ENCODE data around the gene SPTBN5.

The SPTBN5 gene

GRCh38 chr15:41814534-41814933 lies 79.3 kb downstream of the SPTBN5 start:
- no peak overlapping the region for H3K4me3 ChIP-seq (ENCODE audit: low read depth in 1 of 5, low read length in 5 of 5)
- H3K9ac ChIP-seq (ENCODE audit: low read length in 5 of 5) = no peak overlapping the region
- H3K27me3 ChIP-seq (ENCODE audit: control insufficient read depth in 5 of 5, insufficient read depth in 4 of 5, low read length in 5 of 5) = no peaks in the 10 kb centered on the region
- no peak overlapping the region for H3K27ac ChIP-seq (ENCODE audit: low read depth, low read length)
- H3K4me1 ChIP-seq (ENCODE audit: control insufficient read depth in 5 of 5, insufficient read depth in 5 of 5, low read length in 5 of 5) = peaks cover 0 to 9% (median 0%) of the 10 kb centered on the region in 5 donors
- H3K9me3 ChIP-seq (ENCODE audit: control insufficient read depth in 5 of 5, low read length in 5 of 5) = no peaks in the 10 kb centered on the region
- H3K36me3 ChIP-seq (ENCODE audit: control insufficient read depth in 5 of 5, insufficient read depth in 5 of 5, low read length in 5 of 5) = peaks cover 0 to 72% (median 67%) of the 10 kb centered on the region in 5 donors

- no peaks in the 10 kb centered on the region for H3K27me3 ChIP-seq (ENCODE audit: control insufficient read depth in 5 of 5, insufficient read depth in 4 of 5, low read length in 5 of 5)
- H3K4me3 ChIP-seq (ENCODE audit: low read depth in 1 of 5, low read length in 5 of 5) = no peak overlapping the region
- no peak overlapping the region for H3K27ac ChIP-seq (ENCODE audit: low read depth, low read length)
- peaks cover 0 to 62% (median 56%) of the 10 kb centered on the region in 5 donors for H3K36me3 ChIP-seq (ENCODE audit: control insufficient read depth in 5 of 5, insufficient read depth in 5 of 5, low read length in 5 of 5)
- H3K9me3 ChIP-seq (ENCODE audit: control insufficient read depth in 5 of 5, low read length in 5 of 5) = no peaks in the 10 kb centered on the region
- H3K9ac ChIP-seq (ENCODE audit: low read length in 5 of 5) = no peak overlapping the region
- H3K4me1 ChIP-seq (ENCODE audit: control insufficient read depth in 5 of 5, insufficient read depth in 5 of 5, low read length in 5 of 5) = peaks cover 0 to 13% (median 0%) of the 10 kb centered on the region in 5 donors
Measured at GRCh38 chr15:41813426-41813825, 80.4 kb downstream of the SPTBN5 start.

DNA sequence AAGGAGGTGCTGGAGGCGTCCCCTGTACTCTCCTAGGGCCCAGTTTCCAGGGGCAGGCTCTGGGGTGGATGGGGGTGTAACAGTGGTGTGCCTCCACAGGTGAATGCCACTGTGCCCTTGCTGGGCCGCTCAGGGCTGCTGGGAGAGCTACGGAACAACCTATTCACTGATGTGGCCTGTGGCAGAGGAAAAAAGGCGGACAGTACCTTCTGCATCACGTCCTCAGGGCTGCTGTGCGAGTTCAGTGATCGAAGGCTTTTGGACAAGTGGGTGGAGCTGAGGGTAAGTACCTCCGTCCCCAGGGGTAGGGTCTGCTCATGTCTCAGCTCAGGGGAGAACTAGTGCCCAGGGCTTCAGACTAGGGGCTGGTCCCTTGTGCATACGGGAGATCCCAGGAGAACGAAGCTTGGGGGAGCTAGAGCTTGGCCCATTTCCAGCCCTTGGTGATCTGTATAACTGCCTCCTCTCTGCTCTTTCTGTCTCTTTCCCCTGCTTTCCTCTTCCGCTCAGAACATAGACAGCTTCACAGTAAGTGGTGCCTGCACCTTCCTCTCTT lies 81.0 kb downstream of the SPTBN5 start:
- Histone ChIP-seq H3K27me3 (ENCODE audit: control insufficient read depth in 5 of 5, insufficient read depth in 4 of 5, low read length in 5 of 5) (no peaks in the 10 kb centered on the region), H3K27ac (ENCODE audit: low read depth, low read length) (no peak overlapping the region), H3K4me1 (ENCODE audit: control insufficient read depth in 5 of 5, insufficient read depth in 5 of 5, low read length in 5 of 5) (peaks cover 0 to 13% (median 0%) of the 10 kb centered on the region in 5 donors), H3K9me3 (ENCODE audit: control insufficient read depth in 5 of 5, low read length in 5 of 5) (no peaks in the 10 kb centered on the region), H3K9ac (ENCODE audit: low read length in 5 of 5) (no peak overlapping the region), H3K4me3 (ENCODE audit: low read depth in 1 of 5, low read length in 5 of 5) (no peak overlapping the region), H3K36me3 (ENCODE audit: control insufficient read depth in 5 of 5, insufficient read depth in 5 of 5, low read length in 5 of 5) (peaks cover 0 to 57% (median 50%) of the 10 kb centered on the region in 5 donors)

GRCh38 chr15:41811432-41812195 lies 82.2 kb downstream of the SPTBN5 start:
- H3K27me3 ChIP-seq (ENCODE audit: control insufficient read depth in 5 of 5, insufficient read depth in 4 of 5, low read length in 5 of 5) = no peaks in the 10 kb centered on the region
- H3K27ac ChIP-seq (ENCODE audit: low read depth, low read length) = no peak overlapping the region
- no peak overlapping the region for H3K4me3 ChIP-seq (ENCODE audit: low read depth in 1 of 5, low read length in 5 of 5)
- peaks cover 0 to 44% (median 38%) of the 10 kb centered on the region in 5 donors for H3K36me3 ChIP-seq (ENCODE audit: control insufficient read depth in 5 of 5, insufficient read depth in 5 of 5, low read length in 5 of 5)
- no peaks in the 10 kb centered on the region for H3K9me3 ChIP-seq (ENCODE audit: control insufficient read depth in 5 of 5, low read length in 5 of 5)
- peaks cover 0 to 13% (median 0%) of the 10 kb centered on the region in 5 donors for H3K4me1 ChIP-seq (ENCODE audit: control insufficient read depth in 5 of 5, insufficient read depth in 5 of 5, low read length in 5 of 5)
- H3K9ac ChIP-seq (ENCODE audit: low read length in 5 of 5) = no peak overlapping the region

DNA sequence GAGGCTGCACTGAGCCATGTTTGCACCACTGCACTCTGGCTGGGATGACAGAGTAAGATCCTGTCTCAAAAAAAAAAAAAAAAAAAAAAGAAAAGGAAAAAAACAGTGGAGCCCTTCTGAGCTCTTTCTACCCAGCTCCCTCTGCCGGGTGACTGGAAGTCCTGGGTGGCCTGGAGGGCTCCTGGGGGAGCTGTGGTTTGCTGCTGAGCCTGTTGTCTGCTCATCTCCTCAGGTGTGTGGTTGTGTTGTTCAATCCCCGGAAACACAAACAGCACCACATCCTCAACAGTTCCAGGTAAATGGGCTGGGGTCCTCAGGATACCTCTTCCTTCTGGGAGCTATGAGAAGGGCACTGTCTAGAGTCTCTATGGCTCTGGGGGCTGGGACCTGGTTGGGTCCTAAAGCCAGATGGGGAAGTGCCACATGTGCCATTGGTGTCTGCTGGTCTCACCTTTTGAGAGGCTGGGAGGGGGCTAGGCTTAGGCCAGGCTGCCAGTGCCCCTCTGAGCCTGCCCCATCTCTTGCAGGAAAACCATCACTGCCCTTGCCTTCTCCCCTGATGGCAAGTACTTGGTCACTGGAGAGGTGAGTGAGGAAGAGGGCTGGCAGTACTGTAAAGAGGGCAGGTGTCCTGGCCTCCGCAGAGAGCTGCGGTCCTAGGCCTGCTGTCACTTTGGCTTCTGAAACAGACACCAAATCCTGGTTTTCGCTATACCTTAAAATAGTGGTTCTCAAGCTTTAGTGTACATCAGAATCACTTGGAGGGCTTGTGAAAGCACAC lies 83.0 kb downstream of the SPTBN5 start:
- Histone ChIP-seq H3K27ac (ENCODE audit: low read depth, low read length) (no peak overlapping the region), H3K9ac (ENCODE audit: low read length in 5 of 5) (no peak overlapping the region), H3K4me1 (ENCODE audit: control insufficient read depth in 5 of 5, insufficient read depth in 5 of 5, low read length in 5 of 5) (peaks cover 0 to 13% (median 0%) of the 10 kb centered on the region in 5 donors), H3K9me3 (ENCODE audit: control insufficient read depth in 5 of 5, low read length in 5 of 5) (no peaks in the 10 kb centered on the region), H3K36me3 (ENCODE audit: control insufficient read depth in 5 of 5, insufficient read depth in 5 of 5, low read length in 5 of 5) (peaks cover 0 to 40% (median 35%) of the 10 kb centered on the region in 5 donors), H3K4me3 (ENCODE audit: low read depth in 1 of 5, low read length in 5 of 5) (no peak overlapping the region), H3K27me3 (ENCODE audit: control insufficient read depth in 5 of 5, insufficient read depth in 4 of 5, low read length in 5 of 5) (no peaks in the 10 kb centered on the region)

GRCh38 chr15:41809526-41810220 lies 84.2 kb downstream of the SPTBN5 start:
- Histone ChIP-seq H3K27ac (ENCODE audit: low read depth, low read length) (no peak overlapping the region), H3K4me3 (ENCODE audit: low read depth in 1 of 5, low read length in 5 of 5) (no peak overlapping the region), H3K36me3 (ENCODE audit: control insufficient read depth in 5 of 5, insufficient read depth in 5 of 5, low read length in 5 of 5) (peaks cover 0 to 33% (median 29%) of the 10 kb centered on the region in 5 donors), H3K27me3 (ENCODE audit: control insufficient read depth in 5 of 5, insufficient read depth in 4 of 5, low read length in 5 of 5) (no peaks in the 10 kb centered on the region), H3K9ac (ENCODE audit: low read length in 5 of 5) (no peak overlapping the region), H3K9me3 (ENCODE audit: control insufficient read depth in 5 of 5, low read length in 5 of 5) (no peaks in the 10 kb centered on the region), H3K4me1 (ENCODE audit: control insufficient read depth in 5 of 5, insufficient read depth in 5 of 5, low read length in 5 of 5) (peaks cover 0 to 13% (median 0%) of the 10 kb centered on the region in 5 donors)

GRCh38 chr15:41809121-41809520 lies 84.7 kb downstream of the SPTBN5 start:
- H3K9ac ChIP-seq (ENCODE audit: low read length in 5 of 5) = no peak overlapping the region
- no peak overlapping the region for H3K4me3 ChIP-seq (ENCODE audit: low read depth in 1 of 5, low read length in 5 of 5)
- H3K27me3 ChIP-seq (ENCODE audit: control insufficient read depth in 5 of 5, insufficient read depth in 4 of 5, low read length in 5 of 5) = no peaks in the 10 kb centered on the region
- no peak overlapping the region for H3K27ac ChIP-seq (ENCODE audit: low read depth, low read length)
- H3K9me3 ChIP-seq (ENCODE audit: control insufficient read depth in 5 of 5, low read length in 5 of 5) = no peaks in the 10 kb centered on the region
- peaks cover 0 to 13% (median 0%) of the 10 kb centered on the region in 5 donors for H3K4me1 ChIP-seq (ENCODE audit: control insufficient read depth in 5 of 5, insufficient read depth in 5 of 5, low read length in 5 of 5)
- peaks cover 0 to 31% (median 25%) of the 10 kb centered on the region in 5 donors for H3K36me3 ChIP-seq (ENCODE audit: control insufficient read depth in 5 of 5, insufficient read depth in 5 of 5, low read length in 5 of 5)

DNA sequence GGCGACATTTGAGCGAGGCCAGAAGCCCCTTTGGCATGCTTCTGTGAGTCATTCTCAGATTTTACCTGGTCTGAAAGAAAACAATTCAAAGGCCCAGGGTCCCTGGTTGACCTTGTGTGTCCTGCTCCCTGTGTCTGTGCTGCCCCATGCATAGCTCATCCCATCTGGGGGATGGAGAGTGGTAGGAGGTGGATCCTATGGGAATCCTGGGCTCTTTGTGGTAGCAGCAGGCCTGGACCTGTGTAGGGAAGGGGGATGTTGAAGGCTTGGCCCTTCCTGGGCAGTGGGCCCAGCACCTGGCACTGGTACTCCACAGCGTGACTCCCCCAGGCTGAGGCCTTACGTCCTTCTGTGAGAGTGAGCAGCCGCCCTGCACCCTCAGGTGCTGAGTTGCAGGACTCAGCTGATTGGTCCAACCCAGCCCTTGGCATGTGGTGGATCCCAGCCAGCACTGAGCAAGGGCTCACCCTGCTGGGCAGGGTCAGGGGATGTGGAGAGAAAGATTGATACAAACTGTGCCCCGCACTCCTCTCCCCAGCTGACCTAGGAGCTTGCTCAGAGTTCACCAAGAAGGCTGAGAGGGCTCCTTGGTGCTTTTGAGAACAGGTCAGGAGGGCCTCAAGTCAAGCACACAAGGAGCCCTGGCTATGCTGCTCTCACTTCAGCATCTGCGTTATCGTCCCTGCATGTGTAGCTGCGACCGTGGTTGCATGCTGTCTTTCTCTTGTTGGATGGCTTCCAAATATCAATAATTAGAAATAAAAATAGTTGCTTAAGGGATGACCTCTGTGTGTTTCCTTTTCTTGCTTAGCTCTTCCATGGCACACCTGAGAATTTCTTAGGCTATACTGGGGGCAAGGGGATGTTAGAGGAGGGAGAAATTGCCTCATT lies 87.3 kb downstream of the SPTBN5 start:
- Histone ChIP-seq H3K4me1 (ENCODE audit: control insufficient read depth in 5 of 5, insufficient read depth in 5 of 5, low read length in 5 of 5) (peaks cover 0 to 13% (median 0%) of the 10 kb centered on the region in 5 donors), H3K27ac (ENCODE audit: low read depth, low read length) (no peak overlapping the region), H3K27me3 (ENCODE audit: control insufficient read depth in 5 of 5, insufficient read depth in 4 of 5, low read length in 5 of 5) (no peaks in the 10 kb centered on the region)

GRCh38 chr15:41805711-41806110 lies 88.1 kb downstream of the SPTBN5 start:
- Histone ChIP-seq H3K4me3 (ENCODE audit: low read depth in 1 of 5, low read length in 5 of 5) (no peak overlapping the region), H3K9me3 (ENCODE audit: control insufficient read depth in 5 of 5, low read length in 5 of 5) (no peaks in the 10 kb centered on the region), H3K27ac (ENCODE audit: low read depth, low read length) (no peak overlapping the region), H3K9ac (ENCODE audit: low read length in 5 of 5) (peak overlapping the region in 1 of 5 donors; percentile 44), H3K4me1 (ENCODE audit: control insufficient read depth in 5 of 5, insufficient read depth in 5 of 5, low read length in 5 of 5) (peaks cover 0 to 13% (median 0%) of the 10 kb centered on the region in 5 donors), H3K36me3 (ENCODE audit: control insufficient read depth in 5 of 5, insufficient read depth in 5 of 5, low read length in 5 of 5) (peaks cover 3 to 23% (median 8%) of the 10 kb centered on the region in 5 donors), H3K27me3 (ENCODE audit: control insufficient read depth in 5 of 5, insufficient read depth in 4 of 5, low read length in 5 of 5) (no peaks in the 10 kb centered on the region)

More for the DNA sequence above, 87.3 kb downstream of the SPTBN5 start:
- H3K4me3 ChIP-seq (ENCODE audit: low read depth in 1 of 5, low read length in 5 of 5) = no peak overlapping the region
- H3K9me3 ChIP-seq (ENCODE audit: control insufficient read depth in 5 of 5, low read length in 5 of 5) = no peaks in the 10 kb centered on the region
- H3K9ac ChIP-seq (ENCODE audit: low read length in 5 of 5) = peak overlapping the region in 1 of 5 donors; percentile 25
- H3K36me3 ChIP-seq (ENCODE audit: control insufficient read depth in 5 of 5, insufficient read depth in 5 of 5, low read length in 5 of 5) = peaks cover 2 to 15% (median 5%) of the 10 kb centered on the region in 5 donors

All from subcutaneous abdominal adipose tissue (tissue), 5 donors.